Kidney (tissue), 14 donors: Measurements from ENCODE around the gene KRT7. TPM values are rescaled to one million over a fixed set of nuclear protein-coding genes. Genes with fewer than 3 reads are reported as not detected.
A peak's percentile ranks its signal among the peaks of the same experiment; 100 is the strongest.

Experiments used
- DNase-seq, 5 donors: peaks; one replicate each; pipeline ENCODE4 v3.0.0-alpha.2; 2013 to 2020
- FAIRE-seq: peaks from 2 replicates; lab custom pipeline; 2012; peaks lifted over from hg19 to GRCh38; lab: Jason Lieb, UNC
- H3K27ac ChIP-seq, 2 donors: one replicate each; pipeline ENCODE4 v1.7.0; 2013; ENCODE audit warnings: low read depth in 2 of 2, low read length in 2 of 2, inconsistent platforms in 1 of 2
- H3K27me3 ChIP-seq: one replicate; pipeline ENCODE4 v1.7.1; 2013; ENCODE audit warnings: low read length, inconsistent platforms; ENCODE audit not compliant: control insufficient read depth, insufficient read depth
- H3K36me3 ChIP-seq, 3 donors: one replicate each; pipeline versions ENCODE4 v1.7.0 to v1.7.1; 2013; ENCODE audit warnings: low read length in 3 of 3, control low read depth in 1 of 3, inconsistent platforms in 1 of 3; ENCODE audit not compliant: insufficient read depth in 3 of 3, control insufficient read depth in 2 of 3
- H3K4me1 ChIP-seq, 3 donors: one replicate each; pipeline versions ENCODE4 v1.7.0 to v1.7.1; 2013; ENCODE audit warnings: low read length in 3 of 3, inconsistent platforms in 1 of 3, low read depth in 1 of 3; ENCODE audit not compliant: control insufficient read depth in 2 of 3, insufficient read depth in 2 of 3
- H3K4me3 ChIP-seq, 3 donors: one replicate each; pipeline versions ENCODE4 v1.7.0 to v1.8.1; 2013; ENCODE audit warnings: low read length in 3 of 3, control low read depth in 1 of 3, inconsistent platforms in 1 of 3
- H3K9ac ChIP-seq, 3 donors: one replicate each; pipeline versions ENCODE4 v1.7.0 to v1.7.1; 2013; ENCODE audit warnings: low read length in 3 of 3, control low read depth in 1 of 3, inconsistent platforms in 1 of 3
- H3K9me3 ChIP-seq, 3 donors: one replicate each; pipeline versions ENCODE4 v1.7.0 to v1.7.1; 2013; ENCODE audit warnings: low read length in 3 of 3, control low read depth in 1 of 3, inconsistent platforms in 1 of 3; ENCODE audit not compliant: control insufficient read depth in 2 of 3, insufficient read depth in 1 of 3
- CTCF ChIP-seq: IDR thresholded peaks from 3 replicates; pipeline ENCODE4 v1.5.1; 2012; ENCODE audit warnings: mild to moderate bottlenecking, moderate library complexity, borderline replicate concordance; ENCODE audit not compliant: insufficient read depth; ENCODE audit errors: extremely low read depth
- intact Hi-C: fragments of 100-400 bp; cut with DNase I; formaldehyde crosslinking; loops from one replicate; pipeline ENCODE4 v1.11.1; 2022
- polyA plus RNA-seq: library from polyadenylated mRNA; stranded (reverse); fragments of 350-450 nt; fragmentation: Illumina TruSeq; extraction: RNeasy Lipid Tissue Mini Kit (QIAGEN cat#74804); gene quantifications from one replicate; pipeline ENCODE4 v1.2.3, GENCODE V29; 2014; ENCODE audit warnings: low read depth, low replicate concordance; ENCODE audit not compliant: insufficient read depth
- total RNA-seq: library from RNA; stranded (reverse); fragmentation: NEBNext Ultra II Directional; extraction: Animal tissue kit (Norgen Biotek cat#: 25700); gene quantifications from one replicate; pipeline ENCODE4 v1.2.1, GENCODE V29; 2021
- donor health status: control.
- donor health status: control.
- donor health status: control.
- donor health status: control.
- donor health status: control.
- donor health status: DM: yes; HTN: yes; CAD: no.
- donor health status: Normal renal cell carcinoma (clear cell type).

The KRT7 gene
- total and polyA plus RNA-seq, 2 donors from 2014 or later: 173 to 1,490 TPM

- DNase-seq (peak in 2 of 5 donors; percentile 36 to 67), FAIRE-seq (no peak)
- intact Hi-C loops: no loop called here
- Histone ChIP-seq H3K9me3 (no peaks in the 10 kb centered on the region), H3K4me3 (no peak overlapping the region), H3K27me3 (no peaks in the 10 kb centered on the region), H3K36me3 (no peaks in the 10 kb centered on the region), H3K27ac (no peak overlapping the region), H3K9ac (no peak overlapping the region), H3K4me1 (peaks cover 0 to 10% (median 4%) of the 10 kb centered on the region in 3 donors)
- TF ChIP-seq CTCF: no peak
Observed at GRCh38 chr12:52204931-52205505, 28.0 kb upstream of the KRT7 start.

GRCh38 chr12:52205612-52206303 is 27.3 kb upstream of the KRT7 start:
- H3K27me3 ChIP-seq: no peaks in the 10 kb centered on the region
- intact Hi-C loops: no loop called here
- no peak overlapping the region for H3K9ac ChIP-seq
- TF ChIP-seq CTCF: no peak
- H3K4me1 ChIP-seq: peaks cover 0 to 10% (median 4%) of the 10 kb centered on the region in 3 donors
- no peak overlapping the region for H3K4me3 ChIP-seq
- peak in 1 of 5 donors; percentile 21 for DNase-seq
- H3K9me3 ChIP-seq: no peaks in the 10 kb centered on the region
- H3K27ac ChIP-seq: no peak overlapping the region
- no peaks in the 10 kb centered on the region for H3K36me3 ChIP-seq
- no peak for FAIRE-seq

- H3K9ac ChIP-seq: no peak overlapping the region
- no peak for TF ChIP-seq CTCF
- no peak overlapping the region for H3K27ac ChIP-seq
- H3K4me1 ChIP-seq: peaks cover 0 to 10% (median 4%) of the 10 kb centered on the region in 3 donors
- H3K4me3 ChIP-seq: no peak overlapping the region
- no peaks in the 10 kb centered on the region for H3K27me3 ChIP-seq
- FAIRE-seq: no peak
- H3K36me3 ChIP-seq: no peaks in the 10 kb centered on the region
- DNase-seq: peak in 2 of 5 donors; percentile 38 to 61
- H3K9me3 ChIP-seq: no peaks in the 10 kb centered on the region
- intact Hi-C loops: no loop called here
Observed at GRCh38 chr12:52206304-52207040, 26.6 kb upstream of the KRT7 start.
